ENCODE data around the gene ADAMTSL1. TPM values are rescaled to one million over a fixed set of nuclear protein-coding genes. Genes with fewer than 3 reads are reported as not detected.

Gene ADAMTSL1
- total RNA-seq, 1 experiment from 2014 or later, result not detected

DNA sequence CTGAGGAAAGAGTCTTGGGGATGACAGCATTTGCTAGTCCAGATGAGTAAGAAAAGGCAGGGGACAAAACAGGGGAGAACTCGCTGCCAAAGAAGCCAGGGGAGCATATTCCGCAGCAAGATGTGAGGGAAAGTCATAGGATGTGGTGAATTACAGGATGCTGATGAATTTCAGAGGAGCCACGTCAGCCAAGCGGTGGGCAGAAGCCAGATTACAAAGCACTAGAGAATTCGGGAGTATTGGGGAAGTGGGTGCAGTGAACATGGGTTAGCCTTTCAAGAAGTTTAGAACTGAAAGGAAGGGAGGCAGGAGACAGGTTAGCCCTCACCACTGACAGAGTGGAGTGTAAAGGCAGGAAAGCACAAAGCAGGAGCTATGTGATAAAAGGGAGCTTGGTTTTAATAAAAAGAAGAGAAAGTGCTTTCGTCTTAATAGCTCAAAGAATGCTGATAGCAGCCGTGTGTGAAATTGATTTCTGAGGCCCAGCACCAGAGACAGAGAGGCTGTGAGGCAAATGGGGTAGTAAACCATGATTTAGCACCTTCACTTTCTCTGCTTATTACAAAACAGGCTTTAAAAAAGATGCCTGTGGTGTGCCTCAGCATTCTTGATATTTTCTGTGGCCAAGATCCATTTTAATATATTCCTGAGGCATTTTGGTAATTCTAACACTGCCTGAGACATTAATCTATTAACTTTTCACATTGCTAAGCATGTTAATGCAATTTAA is 16.9 kb downstream of the ADAMTSL1 start:
- TF ChIP-seq CBX3 (IDR thresholded peaks at IDR 0.05; ENCODE audit: low read depth), result no peak
- TF ChIP-seq TCF7L2 (IDR thresholded peaks at IDR 0.05; ENCODE audit: borderline replicate concordance, extremely low read depth, insufficient read depth, insufficient read length), result no peak
- no peak for TF ChIP-seq YY1 (IDR thresholded peaks at IDR 0.05; ENCODE audit: extremely low read depth, insufficient replicate concordance, low read depth, low read length)
- no peak for TF ChIP-seq ELF1 (IDR thresholded peaks at IDR 0.05; ENCODE audit: borderline replicate concordance, low read depth)
- TF ChIP-seq EZH2 (IDR thresholded peaks at IDR 0.05), result no peak
- no peak for TF ChIP-seq CEBPB (IDR thresholded peaks at IDR 0.05; ENCODE audit: low read depth)
- TF ChIP-seq RAD21 (IDR thresholded peaks at IDR 0.05; ENCODE audit: low read depth), result no peak
- TF ChIP-seq POLR2AphosphoS5 (IDR thresholded peaks at IDR 0.05; ENCODE audit: low read depth, low read length), result no peak
- TF ChIP-seq, protein P1, sequence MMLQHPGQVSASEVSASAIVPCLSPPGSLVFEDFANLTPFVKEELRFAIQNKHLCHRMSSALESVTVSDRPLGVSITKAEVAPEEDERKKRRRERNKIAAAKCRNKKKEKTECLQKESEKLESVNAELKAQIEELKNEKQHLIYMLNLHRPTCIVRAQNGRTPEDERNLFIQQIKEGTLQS (IDR thresholded peaks at IDR 0.05), result no peak
- TF ChIP-seq JUND (IDR thresholded peaks at IDR 0.05), result no peak
- TF ChIP-seq, protein P2, sequence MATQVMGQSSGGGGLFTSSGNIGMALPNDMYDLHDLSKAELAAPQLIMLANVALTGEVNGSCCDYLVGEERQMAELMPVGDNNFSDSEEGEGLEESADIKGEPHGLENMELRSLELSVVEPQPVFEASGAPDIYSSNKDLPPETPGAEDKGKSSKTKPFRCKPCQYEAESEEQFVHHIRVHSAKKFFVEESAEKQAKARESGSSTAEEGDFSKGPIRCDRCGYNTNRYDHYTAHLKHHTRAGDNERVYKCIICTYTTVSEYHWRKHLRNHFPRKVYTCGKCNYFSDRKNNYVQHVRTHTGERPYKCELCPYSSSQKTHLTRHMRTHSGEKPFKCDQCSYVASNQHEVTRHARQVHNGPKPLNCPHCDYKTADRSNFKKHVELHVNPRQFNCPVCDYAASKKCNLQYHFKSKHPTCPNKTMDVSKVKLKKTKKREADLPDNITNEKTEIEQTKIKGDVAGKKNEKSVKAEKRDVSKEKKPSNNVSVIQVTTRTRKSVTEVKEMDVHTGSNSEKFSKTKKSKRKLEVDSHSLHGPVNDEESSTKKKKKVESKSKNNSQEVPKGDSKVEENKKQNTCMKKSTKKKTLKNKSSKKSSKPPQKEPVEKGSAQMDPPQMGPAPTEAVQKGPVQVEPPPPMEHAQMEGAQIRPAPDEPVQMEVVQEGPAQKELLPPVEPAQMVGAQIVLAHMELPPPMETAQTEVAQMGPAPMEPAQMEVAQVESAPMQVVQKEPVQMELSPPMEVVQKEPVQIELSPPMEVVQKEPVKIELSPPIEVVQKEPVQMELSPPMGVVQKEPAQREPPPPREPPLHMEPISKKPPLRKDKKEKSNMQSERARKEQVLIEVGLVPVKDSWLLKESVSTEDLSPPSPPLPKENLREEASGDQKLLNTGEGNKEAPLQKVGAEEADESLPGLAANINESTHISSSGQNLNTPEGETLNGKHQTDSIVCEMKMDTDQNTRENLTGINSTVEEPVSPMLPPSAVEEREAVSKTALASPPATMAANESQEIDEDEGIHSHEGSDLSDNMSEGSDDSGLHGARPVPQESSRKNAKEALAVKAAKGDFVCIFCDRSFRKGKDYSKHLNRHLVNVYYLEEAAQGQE (IDR thresholded peaks at IDR 0.05; ENCODE audit: low read depth), result no peak
- TF ChIP-seq SRF (IDR thresholded peaks at IDR 0.05; ENCODE audit: low read depth), result no peak
- TF ChIP-seq, protein P3, sequence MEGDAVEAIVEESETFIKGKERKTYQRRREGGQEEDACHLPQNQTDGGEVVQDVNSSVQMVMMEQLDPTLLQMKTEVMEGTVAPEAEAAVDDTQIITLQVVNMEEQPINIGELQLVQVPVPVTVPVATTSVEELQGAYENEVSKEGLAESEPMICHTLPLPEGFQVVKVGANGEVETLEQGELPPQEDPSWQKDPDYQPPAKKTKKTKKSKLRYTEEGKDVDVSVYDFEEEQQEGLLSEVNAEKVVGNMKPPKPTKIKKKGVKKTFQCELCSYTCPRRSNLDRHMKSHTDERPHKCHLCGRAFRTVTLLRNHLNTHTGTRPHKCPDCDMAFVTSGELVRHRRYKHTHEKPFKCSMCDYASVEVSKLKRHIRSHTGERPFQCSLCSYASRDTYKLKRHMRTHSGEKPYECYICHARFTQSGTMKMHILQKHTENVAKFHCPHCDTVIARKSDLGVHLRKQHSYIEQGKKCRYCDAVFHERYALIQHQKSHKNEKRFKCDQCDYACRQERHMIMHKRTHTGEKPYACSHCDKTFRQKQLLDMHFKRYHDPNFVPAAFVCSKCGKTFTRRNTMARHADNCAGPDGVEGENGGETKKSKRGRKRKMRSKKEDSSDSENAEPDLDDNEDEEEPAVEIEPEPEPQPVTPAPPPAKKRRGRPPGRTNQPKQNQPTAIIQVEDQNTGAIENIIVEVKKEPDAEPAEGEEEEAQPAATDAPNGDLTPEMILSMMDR (IDR thresholded peaks at IDR 0.05 in 2 of 3, conservative IDR thresholded peaks at IDR 0.05 in 1 of 3; ENCODE audit: borderline replicate concordance in 1 of 3, insufficient read depth in 1 of 3, low read depth in 2 of 3, low read length in 2 of 3), result no peak
- TF ChIP-seq SP1 (IDR thresholded peaks at IDR 0.05; ENCODE audit: low read depth), result no peak
- TF ChIP-seq ZNF274 (IDR thresholded peaks at IDR 0.05; ENCODE audit: low read depth, low read length), result no peak
- TF ChIP-seq, protein P4, sequence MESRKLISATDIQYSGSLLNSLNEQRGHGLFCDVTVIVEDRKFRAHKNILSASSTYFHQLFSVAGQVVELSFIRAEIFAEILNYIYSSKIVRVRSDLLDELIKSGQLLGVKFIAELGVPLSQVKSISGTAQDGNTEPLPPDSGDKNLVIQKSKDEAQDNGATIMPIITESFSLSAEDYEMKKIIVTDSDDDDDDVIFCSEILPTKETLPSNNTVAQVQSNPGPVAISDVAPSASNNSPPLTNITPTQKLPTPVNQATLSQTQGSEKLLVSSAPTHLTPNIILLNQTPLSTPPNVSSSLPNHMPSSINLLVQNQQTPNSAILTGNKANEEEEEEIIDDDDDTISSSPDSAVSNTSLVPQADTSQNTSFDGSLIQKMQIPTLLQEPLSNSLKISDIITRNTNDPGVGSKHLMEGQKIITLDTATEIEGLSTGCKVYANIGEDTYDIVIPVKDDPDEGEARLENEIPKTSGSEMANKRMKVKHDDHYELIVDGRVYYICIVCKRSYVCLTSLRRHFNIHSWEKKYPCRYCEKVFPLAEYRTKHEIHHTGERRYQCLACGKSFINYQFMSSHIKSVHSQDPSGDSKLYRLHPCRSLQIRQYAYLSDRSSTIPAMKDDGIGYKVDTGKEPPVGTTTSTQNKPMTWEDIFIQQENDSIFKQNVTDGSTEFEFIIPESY (IDR thresholded peaks at IDR 0.05; ENCODE audit: extremely low read depth, insufficient replicate concordance, low read length), result no peak
- no peak for TF ChIP-seq SIN3A (IDR thresholded peaks at IDR 0.05; ENCODE audit: low read depth)
- TF ChIP-seq ZFX (IDR thresholded peaks at IDR 0.05), result no peak
- TF ChIP-seq, protein P5, sequence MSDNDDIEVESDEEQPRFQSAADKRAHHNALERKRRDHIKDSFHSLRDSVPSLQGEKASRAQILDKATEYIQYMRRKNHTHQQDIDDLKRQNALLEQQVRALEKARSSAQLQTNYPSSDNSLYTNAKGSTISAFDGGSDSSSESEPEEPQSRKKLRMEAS (IDR thresholded peaks at IDR 0.05), result no peak
- no peak for TF ChIP-seq FOSL1 (IDR thresholded peaks at IDR 0.05; ENCODE audit: low read depth)
- no TSS peak for BruUV-seq (replicated peaks)
- Histone ChIP-seq H3K27me3 (ENCODE audit: insufficient read depth, low read length) (peaks cover 6% of the 10 kb centered on the region), H3K27ac (ENCODE audit: low read depth, low read length) (no peak overlapping the region), H3K9ac (ENCODE audit: low read length) (no peak overlapping the region), H4K20me1 (ENCODE audit: insufficient read depth) (no peaks in the 10 kb centered on the region; the same call in 1 of the 2 replicates), H3K9me3 (ENCODE audit: control insufficient read depth in 1 of 2, insufficient read depth in 1 of 2, low read depth in 1 of 2, low read length in 2 of 2) (no peaks in the 10 kb centered on the region; a peak in 1 of 4 replicates), H3K4me1 (ENCODE audit: control insufficient read depth in 1 of 2, insufficient read depth in 2 of 2, low read length in 2 of 2) (no peaks in the 10 kb centered on the region), H3K36me3 (ENCODE audit: control insufficient read depth in 1 of 2, insufficient read depth in 2 of 2, low read length in 2 of 2) (no peaks in the 10 kb centered on the region), H2AFZ (ENCODE audit: low read depth, low read length, poor library complexity, severe bottlenecking) (no peak overlapping the region), H3K9me2 (ENCODE audit: insufficient read depth) (no peaks in the 10 kb centered on the region), H3K79me2 (ENCODE audit: insufficient read depth, low read length) (no peaks in the 10 kb centered on the region), H3K4me2 (ENCODE audit: low read length) (no peak overlapping the region), H3K4me3 (replicated peaks in 1 of 2; ENCODE audit: low read depth in 1 of 2, low read length in 2 of 2) (no peak overlapping the region)
- ChIA-PET RAD21 (ENCODE audit: low non-redundant PET in 1 of 2, low total read pairs in 2 of 2, uncharacterized antibody in 2 of 2, unreplicated experiment in 2 of 2) (no interaction called here), POLR2A (no interaction called here), CTCF (no interaction called here)
- DNase-seq (ENCODE audit: low read depth, low spot score), result no peak
- ATAC-seq, result no peak
- intact Hi-C loops (cut with micrococcal nuclease), result no loop called here
